ENCODE measurements around the gene SLC25A12.
"Not testable (repeated sequence)": the region's sequence is repeated elsewhere in the genome, so short reads cannot be mapped to it uniquely, and the experiment has no call there.

Gene SLC25A12, protein sequence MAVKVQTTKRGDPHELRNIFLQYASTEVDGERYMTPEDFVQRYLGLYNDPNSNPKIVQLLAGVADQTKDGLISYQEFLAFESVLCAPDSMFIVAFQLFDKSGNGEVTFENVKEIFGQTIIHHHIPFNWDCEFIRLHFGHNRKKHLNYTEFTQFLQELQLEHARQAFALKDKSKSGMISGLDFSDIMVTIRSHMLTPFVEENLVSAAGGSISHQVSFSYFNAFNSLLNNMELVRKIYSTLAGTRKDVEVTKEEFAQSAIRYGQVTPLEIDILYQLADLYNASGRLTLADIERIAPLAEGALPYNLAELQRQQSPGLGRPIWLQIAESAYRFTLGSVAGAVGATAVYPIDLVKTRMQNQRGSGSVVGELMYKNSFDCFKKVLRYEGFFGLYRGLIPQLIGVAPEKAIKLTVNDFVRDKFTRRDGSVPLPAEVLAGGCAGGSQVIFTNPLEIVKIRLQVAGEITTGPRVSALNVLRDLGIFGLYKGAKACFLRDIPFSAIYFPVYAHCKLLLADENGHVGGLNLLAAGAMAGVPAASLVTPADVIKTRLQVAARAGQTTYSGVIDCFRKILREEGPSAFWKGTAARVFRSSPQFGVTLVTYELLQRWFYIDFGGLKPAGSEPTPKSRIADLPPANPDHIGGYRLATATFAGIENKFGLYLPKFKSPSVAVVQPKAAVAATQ

DNA sequence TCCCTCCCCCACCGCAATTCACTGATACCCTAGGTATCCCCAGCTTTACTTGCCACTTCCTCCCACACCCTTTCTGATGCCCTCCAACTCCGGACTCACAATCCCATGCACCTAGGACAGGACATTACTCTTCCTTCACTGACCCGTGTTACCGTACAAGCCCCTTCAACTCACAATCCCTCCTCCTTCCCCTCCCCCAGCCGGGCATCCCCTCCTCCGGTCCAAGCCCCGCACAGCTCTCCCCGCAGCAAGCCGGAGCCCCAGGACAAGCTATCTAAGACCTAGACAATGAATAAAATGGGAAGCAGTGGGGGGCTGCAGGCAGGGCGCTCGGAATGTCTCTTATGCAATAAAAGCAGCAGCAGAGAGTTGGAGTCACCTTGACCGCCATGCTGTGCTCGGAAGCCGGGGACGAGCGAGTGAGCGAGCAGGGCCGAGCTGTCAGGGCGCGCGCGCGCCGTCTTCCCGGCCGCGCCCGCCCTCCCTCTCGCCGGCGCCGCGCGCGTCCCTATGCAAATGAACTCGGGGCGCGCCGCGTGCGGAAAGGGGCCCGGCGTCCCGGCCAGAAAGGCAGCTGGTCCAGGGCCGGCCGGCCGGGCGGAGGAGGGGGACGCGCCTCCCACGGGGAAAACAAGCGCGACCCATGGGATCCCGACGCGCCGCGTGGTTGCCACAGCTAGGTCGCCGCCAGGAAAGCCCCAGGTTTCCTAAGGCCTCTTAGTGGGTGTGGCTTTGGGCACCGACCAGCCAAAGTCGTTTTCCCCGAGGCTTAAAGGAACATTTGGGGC, at the start of gene SLC25A12:
SLC25A12 (minus strand) TSS at position 421 of the 788 bp plus-strand sequence; CDS start at position 391, 30 bp downstream.
- peak; percentile 94 for DNase-seq

DNA sequence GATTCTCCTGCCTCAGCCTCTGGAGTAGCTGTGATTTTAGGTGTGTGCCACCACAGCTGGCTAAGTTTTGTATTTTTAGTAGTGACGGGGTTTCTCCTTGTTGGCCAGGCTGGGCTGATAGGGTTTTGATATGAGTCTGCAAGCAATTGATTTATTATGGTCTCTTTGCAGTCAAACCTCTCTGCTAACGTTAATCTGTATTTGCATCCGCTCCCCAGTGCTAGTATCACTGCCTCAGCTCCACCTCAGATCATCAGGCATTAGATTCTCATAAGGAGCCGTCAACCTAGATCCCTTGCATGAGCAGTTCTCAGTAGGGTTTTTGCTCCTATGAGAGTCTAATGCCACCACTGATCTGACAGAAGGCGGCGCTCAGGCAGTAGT, 47.3 kb upstream of the SLC25A12 start:
- DNase-seq, result no peak

DNA sequence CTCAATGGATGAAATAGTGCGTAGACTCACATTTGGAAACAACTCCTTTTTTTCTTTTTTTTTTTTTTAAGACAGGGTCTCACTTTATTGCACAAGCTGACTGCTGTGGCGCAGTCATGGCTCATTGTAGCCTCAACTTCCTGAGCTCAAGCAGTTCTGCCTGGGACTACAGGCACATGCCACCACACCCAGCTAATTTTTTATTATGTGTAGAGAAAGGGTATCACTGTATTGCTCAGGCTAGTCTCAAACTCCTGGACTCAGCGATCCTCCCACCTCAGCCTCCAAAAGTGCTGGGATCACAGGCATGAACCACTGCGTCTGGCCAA, 45.7 kb upstream of the SLC25A12 start:
- DNase-seq, result no peak

DNA sequence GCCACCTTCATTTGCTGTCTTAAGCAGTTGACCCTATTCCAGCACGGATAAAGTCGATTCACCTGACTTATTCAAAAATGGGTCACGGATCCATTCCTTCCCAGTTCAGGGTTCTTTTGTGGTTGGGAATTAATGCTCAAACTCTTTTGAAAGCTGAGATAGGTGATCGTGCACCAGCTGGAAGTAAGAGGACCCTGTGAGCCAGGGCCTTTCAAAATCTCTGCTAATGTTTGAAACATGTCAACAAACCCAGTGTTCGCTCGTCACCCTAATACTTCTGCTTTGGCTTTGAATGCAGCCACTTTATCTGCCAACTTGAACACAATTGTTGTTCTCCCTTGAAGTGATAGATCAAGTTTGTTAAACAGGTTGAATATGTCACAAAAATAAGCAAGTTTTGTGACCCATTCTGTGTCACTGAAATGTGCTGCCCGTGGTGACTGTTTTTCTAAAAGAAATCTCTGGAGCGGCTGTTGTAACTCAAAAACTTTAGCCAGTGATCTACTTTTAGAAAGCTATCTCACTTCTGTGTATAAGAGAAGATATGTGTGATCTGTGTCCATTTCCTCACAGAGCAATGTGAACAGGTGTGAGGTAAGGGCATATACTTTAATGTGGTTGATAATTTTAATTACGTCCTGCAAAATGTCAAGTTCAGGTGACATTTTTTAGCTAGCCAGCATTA, 45.2 kb upstream of the SLC25A12 start:
- DNase-seq, result no peak

DNA sequence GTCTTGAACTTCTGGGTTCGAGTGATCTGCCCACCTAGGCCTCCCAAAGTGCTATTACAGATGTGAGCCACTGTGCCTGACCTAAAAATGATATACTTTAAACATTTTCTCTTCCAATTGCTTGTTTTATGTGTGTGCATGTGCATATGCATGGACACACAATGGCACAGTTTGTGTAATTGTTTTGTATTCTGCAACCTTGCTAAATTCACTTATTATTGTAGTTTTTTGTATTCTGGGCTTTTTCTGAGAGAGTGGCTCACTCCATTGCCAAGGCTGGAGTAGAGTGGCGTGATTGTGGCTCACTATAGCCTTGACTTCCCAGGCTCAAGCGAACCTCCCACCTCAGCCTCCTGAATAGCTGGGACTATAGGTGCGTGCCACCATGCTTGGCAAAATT, 36.3 kb upstream of the SLC25A12 start:
- DNase-seq, result no peak

DNA sequence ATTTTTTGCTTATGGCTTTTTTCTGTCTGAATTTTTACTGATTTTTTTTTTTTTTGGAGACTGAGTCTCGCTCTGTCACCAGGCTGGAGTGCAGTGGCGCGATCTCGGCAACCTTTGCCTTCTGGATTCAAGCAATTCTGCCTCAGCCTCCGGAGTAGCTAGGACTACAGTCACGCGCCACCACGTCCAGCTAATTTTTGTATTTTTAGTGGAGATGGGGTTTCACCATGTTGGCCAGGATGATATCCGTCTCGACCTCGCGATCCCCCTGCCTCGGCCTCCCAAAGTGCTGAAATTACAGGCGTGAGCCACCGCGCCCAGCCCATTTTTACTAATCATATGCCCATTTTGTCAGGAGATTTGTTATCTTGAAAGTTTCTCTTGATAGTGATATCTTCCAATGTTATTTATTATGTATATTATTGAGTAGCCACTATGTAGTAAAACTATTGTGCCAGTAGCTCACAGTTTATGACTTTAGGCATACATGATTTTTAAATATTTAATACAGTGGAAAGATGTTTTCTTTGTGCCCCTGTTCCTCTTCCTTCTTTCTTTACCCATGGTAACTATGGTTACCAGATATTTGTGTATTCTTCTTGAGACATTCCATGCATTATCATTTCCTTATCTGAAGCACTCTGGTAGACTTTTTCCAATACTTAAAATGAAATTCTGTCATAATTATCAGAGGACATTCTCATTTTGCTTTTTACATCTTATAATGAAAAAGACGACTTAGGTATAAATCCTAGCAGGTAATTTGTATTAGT, 30.3 kb upstream of the SLC25A12 start:
- no peak for DNase-seq

DNA sequence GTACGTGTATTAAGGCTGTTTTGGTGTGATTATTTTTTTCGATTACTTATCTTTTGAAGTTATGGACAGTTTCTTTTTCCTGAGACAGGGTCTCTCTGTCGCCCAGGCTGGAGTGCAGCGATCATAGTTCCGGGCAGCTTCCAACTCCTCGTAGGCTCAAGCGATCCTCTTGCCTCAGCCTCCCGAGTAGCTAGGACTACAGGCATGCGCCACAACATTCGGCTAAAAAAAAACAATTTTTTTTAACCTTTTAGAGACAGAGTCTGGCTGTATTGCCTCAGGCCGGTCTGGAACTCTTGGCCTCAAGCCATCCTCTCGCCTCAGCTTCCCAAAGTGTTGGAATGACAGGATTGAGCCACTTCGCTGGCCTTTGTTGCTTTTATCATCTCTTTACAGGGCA, 29.2 kb upstream of the SLC25A12 start:
- peak; percentile 79 for DNase-seq

DNA sequence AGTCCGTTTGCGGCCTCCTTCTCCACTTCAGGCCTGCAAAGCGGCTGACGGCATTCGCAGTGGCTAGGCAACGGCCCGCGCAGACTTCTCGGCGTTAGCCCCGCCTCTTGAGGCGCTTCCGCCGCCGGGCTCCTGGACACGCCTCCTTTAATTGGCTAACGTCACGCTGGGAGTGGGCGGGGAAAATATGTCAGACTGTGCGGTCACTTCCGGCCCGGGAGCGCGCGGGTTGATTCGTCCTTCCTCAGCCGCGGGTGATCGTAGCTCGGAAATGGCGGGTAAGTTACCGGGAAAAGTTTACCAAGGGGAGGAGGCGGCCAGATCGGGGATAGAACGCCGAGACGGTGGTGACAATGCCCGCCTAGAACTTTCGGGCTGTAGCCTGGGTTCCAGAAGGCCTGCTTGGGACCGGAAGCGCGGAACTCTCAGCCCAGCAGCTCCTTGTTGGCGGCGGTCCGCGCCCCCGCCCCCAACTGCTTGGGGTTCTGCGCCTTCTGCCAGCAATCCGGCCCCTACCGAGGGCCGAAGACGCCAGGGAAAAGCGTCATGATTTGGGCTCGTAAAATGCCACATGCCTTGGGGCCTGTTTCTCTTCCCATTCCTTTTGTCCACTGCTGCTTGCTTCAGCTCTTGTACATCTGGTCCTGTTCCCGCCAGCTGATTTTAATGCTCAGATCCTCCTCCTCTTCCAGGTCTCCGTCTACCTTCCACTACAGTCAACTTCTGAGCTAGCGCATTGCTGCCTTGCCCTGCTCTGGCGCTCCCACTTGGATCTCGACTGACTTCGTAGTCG, 28.4 kb upstream of the SLC25A12 start, which contains the start of gene HAT1:
HAT1 (plus strand) TSS at position 232 of the 793 bp plus-strand sequence; CDS start at position 272, 40 bp downstream.
- DNase-seq, result peak; percentile 100

DNA sequence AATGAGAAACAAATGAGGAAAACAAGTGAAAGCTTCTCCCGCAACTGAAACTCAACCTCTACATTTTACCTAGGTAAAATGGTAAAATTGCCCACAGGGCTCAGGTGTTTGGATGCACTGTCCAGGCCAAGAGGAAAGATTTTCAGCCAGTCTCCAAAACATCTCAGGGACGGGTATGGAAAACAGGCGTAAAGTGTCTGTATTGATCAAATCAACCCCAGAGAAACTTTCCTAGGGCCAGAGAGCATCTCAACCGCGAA, 27.9 kb upstream of the SLC25A12 start:
- DNase-seq, result peak; percentile 87

DNA sequence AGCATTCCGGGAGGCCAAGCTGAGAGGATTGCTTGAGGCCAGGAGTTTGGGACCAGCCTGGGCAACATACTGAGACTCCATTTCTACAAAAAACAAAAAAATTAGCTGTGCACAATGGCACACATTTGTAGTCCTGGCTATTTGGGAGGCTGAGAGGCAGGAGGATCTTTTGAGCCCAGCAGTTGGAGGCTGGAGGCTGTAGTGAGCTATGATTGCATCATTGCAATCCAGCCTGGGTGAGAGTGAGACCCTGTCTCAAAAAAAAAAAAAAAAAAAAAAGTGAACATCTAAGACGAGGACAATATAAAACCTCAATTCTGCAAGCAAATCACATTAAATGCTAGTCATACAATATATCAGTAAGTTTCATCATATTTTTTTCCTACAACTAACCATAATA, 25.4 kb upstream of the SLC25A12 start:
- no peak for DNase-seq

DNA sequence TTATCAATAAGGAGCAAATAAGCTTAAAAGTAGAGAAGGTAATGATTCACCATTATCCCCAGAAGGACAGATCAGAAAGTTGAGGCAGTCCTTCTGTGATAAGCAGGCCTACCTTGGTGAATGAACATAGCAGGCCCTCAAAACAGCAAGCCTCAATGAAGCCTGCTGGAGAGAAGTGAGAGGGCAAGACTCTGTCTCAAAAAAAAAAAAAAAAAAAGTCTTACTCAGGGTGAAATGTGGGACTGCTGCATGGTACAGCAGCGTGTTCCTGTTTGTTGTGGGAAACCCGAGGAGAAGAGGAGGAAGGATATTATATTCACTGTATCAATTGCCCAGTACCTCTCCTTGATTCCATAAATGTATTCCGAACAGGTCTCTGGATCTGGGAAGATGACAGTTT, 19.5 kb upstream of the SLC25A12 start:
- no peak for DNase-seq

DNA sequence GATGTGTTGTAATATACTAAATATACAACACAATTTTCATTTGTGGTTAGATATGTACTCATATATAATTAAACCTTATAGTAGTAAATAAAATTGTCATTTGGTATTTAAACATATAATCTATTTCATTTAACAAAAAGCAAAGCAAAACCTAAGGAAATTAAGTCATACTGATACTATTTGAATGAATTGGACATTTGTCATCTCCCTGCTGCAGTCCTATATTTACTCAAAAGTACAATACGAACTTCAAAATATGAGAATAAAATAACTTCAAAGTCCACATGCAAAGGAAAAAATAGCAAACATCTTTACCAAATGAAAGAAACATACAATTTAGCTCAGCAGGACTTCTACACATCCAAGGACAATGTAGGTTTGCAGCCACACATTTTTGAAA, 16.4 kb upstream of the SLC25A12 start:
- peak; percentile 84 for DNase-seq

DNA sequence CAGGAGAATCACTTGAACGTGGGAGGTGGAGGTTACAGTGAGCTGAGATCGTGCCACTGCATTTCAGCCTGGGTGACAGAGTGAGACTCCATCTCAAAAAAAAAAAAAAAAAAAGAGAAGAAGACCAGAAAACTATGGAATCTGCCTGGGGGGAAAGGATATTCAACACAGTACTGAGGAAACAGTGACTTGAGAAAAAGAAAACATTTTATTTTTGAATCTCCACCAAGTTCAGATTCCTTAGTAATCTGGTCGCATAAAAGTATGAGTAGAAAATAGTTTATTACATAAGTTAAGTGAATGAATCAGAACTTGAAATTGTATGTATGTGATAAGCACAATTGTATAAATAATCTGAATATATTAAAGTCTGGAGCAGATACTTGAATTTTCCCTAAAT, 15.2 kb upstream of the SLC25A12 start:
- DNase-seq, result no peak

DNA sequence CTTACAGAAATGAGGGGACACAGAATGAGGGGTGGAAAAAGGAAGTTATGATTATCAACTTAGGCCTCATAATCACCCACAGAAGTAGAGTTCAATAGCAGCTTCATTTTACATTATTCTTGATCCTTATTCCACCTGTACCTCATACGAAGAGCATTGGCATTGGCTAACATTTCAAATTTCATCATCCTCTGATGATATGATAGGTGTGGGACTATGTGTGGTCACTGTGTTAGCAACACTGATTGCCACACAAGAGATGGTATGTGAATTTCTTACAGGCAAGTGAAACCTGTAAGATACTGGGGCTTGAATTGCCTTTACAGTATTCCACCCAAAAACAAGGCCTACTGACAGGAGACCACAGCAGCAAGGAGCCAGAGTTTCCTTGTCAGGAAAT, 14.2 kb upstream of the SLC25A12 start:
- no peak for DNase-seq

DNA sequence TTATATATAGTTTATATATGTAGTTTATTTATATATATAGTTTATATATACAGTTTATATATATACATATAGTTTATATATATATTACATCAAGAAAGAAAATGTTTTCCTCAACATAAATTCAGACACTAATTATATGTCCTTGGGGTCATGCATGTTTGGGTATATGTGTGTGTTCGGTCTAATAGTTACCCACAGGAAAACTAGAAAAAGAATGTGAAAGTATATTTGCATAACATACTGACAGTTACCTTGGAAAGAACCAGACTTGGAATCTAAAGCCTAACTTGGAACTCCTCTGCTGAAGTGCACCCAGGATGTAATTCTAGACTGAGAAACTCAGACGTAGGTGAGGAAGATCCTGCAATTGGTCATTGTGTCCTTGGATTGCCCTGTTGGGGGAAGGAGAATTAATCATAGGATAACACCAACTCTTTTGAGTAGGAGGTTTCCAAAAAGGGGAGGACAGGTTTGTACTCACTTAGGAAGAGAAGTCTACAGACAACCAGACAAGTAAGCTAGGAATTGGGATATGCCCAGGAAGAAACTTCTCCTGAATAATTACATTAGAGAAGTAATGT, 8.9 kb upstream of the SLC25A12 start:
- no peak for DNase-seq

DNA sequence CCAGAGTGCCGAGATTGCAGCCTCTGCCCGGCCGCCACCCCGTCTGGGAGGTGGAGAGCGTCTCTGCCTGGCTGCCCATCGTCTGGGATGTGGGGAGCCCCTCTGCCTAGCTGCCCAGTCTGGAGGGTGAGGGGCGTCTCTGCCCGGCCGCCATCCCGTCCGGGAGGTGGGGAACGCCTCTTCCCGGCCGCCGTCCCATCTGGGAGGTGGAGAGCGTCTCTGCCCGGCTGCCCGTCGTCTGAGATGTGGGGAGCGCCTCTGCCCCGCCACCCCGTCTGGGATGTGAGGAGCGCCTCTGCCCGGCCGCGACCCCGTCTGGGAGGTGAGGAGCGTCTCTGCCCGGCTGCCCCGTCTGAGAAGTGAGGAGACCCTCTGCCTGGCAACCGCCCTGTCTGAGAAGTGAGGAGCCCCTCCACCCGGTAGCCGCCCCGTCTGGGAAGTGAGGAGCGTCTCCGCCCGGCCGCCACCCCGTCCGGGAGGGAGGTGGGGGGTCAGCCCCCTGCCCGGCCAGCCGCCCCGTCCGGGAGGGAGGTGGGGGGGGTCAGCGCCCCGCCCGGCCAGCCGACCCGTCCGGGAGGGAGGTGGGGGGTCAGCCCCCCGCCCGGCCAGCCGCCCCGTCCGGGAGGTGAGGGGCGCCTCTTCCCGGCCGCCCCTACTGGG, 5.7 kb upstream of the SLC25A12 start:
- DNase-seq, result not testable (repeated sequence)

DNA sequence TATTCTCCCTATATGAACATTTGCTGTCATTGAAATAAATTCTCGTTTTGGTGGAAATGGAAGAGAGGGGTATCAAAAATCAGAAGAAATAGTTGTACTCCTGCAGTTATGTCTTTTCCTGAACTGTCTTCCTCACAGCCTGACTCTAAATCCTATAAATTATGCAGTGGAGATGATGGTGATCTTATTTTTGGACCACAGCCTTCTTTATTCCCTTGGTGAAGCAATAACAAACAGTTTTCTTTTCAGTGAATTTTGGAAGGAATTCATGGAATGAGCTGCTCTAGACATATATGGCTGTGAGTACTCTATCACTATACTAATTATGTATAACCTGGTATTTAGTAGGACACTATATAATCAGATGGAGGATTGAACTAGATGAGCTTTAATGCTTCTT, 1.7 kb upstream of the SLC25A12 start:
- DNase-seq, result no peak

DNA sequence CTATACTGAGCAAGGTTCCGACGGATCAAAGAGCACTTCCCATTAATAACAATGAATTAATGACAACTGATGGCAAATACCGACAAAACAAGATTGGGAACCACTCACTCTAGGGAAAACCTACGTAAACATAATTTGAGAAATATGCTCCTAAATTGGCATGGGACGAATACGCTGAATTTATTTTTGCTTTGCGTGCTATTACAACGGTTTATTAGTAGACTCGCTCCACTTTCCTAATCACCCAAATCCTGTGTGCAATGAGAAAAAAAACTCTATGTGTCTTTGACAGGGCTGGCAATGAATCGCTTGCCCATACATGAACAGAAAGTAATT, 536 bp upstream of the SLC25A12 start:
- no peak for DNase-seq

DNA sequence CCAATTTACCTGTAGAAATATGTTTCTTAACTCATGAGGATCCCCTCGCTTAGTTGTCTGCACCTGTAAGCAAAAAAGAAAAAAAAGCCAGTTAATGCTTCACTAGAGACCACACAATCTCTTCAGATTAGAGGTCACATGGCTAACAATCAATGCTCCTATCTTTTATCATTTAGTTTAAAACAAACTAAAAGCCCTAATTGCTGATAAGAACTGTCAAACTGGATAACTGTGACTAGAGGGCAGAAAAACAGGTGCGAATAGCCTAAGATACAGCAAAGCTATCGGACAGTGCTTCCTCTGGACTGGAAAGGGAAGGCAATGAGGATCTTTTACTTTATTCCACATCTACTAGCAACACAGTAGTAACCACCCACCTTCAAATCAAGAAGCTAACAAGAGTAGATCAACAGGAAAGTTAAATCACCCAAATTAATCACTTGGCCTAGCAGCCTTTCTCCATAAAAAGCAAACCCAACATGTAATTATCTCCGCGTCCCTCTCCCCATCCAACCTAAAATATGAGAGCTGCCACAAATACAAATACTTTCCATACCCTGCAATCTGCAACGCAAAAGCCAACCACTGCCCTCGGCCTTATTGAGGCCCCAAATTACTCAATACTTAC, 734 bp downstream of the SLC25A12 start:
- peak; percentile 85 for DNase-seq

DNA sequence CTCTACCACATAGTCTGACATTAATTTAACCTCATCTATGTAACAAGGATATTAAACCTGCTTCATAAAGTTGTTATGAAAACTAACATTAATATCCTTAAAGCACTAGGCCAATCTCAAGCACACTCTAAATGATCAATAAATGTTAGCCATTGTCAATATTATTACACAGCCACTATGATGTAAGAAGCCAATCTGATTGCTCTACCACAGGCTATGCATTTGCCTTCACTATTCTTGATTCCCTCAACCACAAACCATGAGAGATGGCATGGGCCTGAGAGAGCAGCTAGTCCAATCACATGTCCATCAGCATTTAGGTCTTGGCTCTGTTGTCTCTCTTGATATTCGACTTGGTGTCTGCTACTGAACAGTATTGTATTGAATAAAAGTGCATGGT, 4.2 kb downstream of the SLC25A12 start:
- no peak for DNase-seq
